ENCODE measurements around the gene RMDN3. TPM values are rescaled to one million over a fixed set of nuclear protein-coding genes. Genes with fewer than 3 reads are reported as not detected.

The RMDN3 gene
- total and polyA plus RNA-seq, 2 of the 13 experiments (the other 11 are each of a cell fraction or from before 2014, with no cell fraction given): 16.8 to 19.5 TPM

GRCh38 chr15:40793216-40793989 is 38.3 kb upstream of the RMDN3 start (continued):
- TF ChIP-seq ZMYM3 (CRISPR knock-in tag; IDR thresholded peaks at IDR 0.05) (peak; percentile 71; the same call in 1 of the 2 replicates), NCOA2 (CRISPR knock-in tag; IDR thresholded peaks at IDR 0.05) (peak; percentile 73), MAFK (conservative IDR thresholded peaks at IDR 0.05 in 1 of 2, IDR thresholded peaks at IDR 0.05 in 1 of 2; ENCODE audit: low read length in 2 of 2) (peak; percentile 72 to 95), NR2F1 (CRISPR knock-in tag; IDR thresholded peaks at IDR 0.05) (peak; percentile 83 to 94), ZNF546 (CRISPR knock-in tag; conservative IDR thresholded peaks at IDR 0.05) (no peak), HOXA9 (CRISPR knock-in tag; IDR thresholded peaks at IDR 0.05; ENCODE audit: borderline replicate concordance) (no peak), SP4 (CRISPR knock-in tag; IDR thresholded peaks at IDR 0.05) (no peak), HHEX (CRISPR knock-in tag; IDR thresholded peaks at IDR 0.05) (no peak), KAT2B (IDR thresholded peaks at IDR 0.05; ENCODE audit: borderline replicate concordance, low read depth, low read length) (no peak), ZBTB38 (CRISPR knock-in tag; IDR thresholded peaks at IDR 0.05) (no peak), HCFC1 (IDR thresholded peaks at IDR 0.05; ENCODE audit: low read depth, low read length) (no peak), HNF1B (CRISPR knock-in tag; IDR thresholded peaks at IDR 0.05) (peak; percentile 88), KMT2B (CRISPR knock-in tag; IDR thresholded peaks at IDR 0.05) (0 out of 2 replicates have a peak, but pooled peaks have one; percentile 21), YY1 (IDR thresholded peaks at IDR 0.05; ENCODE audit: insufficient read depth, insufficient replicate concordance, low read depth, low read length) (no peak), ZC3H13 (CRISPR knock-in tag; IDR thresholded peaks at IDR 0.05) (0 out of 2 replicates have a peak, but pooled peaks have one; percentile 34), MATR3 (CRISPR knock-in tag; IDR thresholded peaks at IDR 0.05) (no peak)
- TF ChIP-seq, protein P1, sequence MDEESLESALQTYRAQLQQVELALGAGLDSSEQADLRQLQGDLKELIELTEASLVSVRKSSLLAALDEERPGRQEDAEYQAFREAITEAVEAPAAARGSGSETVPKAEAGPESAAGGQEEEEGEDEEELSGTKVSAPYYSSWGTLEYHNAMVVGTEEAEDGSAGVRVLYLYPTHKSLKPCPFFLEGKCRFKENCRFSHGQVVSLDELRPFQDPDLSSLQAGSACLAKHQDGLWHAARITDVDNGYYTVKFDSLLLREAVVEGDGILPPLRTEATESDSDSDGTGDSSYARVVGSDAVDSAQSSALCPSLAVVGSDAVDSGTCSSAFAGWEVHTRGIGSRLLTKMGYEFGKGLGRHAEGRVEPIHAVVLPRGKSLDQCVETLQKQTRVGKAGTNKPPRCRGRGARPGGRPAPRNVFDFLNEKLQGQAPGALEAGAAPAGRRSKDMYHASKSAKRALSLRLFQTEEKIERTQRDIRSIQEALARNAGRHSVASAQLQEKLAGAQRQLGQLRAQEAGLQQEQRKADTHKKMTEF (CRISPR knock-in tag; IDR thresholded peaks at IDR 0.05): peak; percentile 77
- TF ChIP-seq, protein P2, sequence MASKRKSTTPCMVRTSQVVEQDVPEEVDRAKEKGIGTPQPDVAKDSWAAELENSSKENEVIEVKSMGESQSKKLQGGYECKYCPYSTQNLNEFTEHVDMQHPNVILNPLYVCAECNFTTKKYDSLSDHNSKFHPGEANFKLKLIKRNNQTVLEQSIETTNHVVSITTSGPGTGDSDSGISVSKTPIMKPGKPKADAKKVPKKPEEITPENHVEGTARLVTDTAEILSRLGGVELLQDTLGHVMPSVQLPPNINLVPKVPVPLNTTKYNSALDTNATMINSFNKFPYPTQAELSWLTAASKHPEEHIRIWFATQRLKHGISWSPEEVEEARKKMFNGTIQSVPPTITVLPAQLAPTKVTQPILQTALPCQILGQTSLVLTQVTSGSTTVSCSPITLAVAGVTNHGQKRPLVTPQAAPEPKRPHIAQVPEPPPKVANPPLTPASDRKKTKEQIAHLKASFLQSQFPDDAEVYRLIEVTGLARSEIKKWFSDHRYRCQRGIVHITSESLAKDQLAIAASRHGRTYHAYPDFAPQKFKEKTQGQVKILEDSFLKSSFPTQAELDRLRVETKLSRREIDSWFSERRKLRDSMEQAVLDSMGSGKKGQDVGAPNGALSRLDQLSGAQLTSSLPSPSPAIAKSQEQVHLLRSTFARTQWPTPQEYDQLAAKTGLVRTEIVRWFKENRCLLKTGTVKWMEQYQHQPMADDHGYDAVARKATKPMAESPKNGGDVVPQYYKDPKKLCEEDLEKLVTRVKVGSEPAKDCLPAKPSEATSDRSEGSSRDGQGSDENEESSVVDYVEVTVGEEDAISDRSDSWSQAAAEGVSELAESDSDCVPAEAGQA (IDR thresholded peaks at IDR 0.05; ENCODE audit: low read depth): no peak
- TF ChIP-seq, protein P2 (CRISPR knock-in tag; IDR thresholded peaks at IDR 0.05; ENCODE audit: borderline replicate concordance): no peak
- TF ChIP-seq, protein P3, sequence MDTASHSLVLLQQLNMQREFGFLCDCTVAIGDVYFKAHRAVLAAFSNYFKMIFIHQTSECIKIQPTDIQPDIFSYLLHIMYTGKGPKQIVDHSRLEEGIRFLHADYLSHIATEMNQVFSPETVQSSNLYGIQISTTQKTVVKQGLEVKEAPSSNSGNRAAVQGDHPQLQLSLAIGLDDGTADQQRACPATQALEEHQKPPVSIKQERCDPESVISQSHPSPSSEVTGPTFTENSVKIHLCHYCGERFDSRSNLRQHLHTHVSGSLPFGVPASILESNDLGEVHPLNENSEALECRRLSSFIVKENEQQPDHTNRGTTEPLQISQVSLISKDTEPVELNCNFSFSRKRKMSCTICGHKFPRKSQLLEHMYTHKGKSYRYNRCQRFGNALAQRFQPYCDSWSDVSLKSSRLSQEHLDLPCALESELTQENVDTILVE (CRISPR knock-in tag; IDR thresholded peaks at IDR 0.05): peak; percentile 69; the same call in 1 of the 2 replicates

All from HepG2 (cell line).